Omental fat pad (tissue), 4 donors: ENCODE measurements around the gene SPACA4. TPM values are rescaled to one million over a fixed set of nuclear protein-coding genes. Genes with fewer than 3 reads are reported as not detected.

Source experiments
- ATAC-seq: fragments of 150-250 bp; one replicate; pipeline ENCODE4 v1.9.1; 2016; ENCODE audit warnings: mild to moderate bottlenecking, moderate library complexity; ENCODE audit not compliant: low FRiP score
- DNase-seq: peaks from one replicate; pipeline ENCODE4 v3.0.0-alpha.2; 2019; ENCODE audit warnings: low spot score
- CTCF ChIP-seq, 3 donors: fragments of 450-650 bp; IDR thresholded peaks; one replicate each; pipeline ENCODE4 v1.5.1; 2016 to 2017; ENCODE audit warnings: antibody characterized with exemption in 3 of 3, mild to moderate bottlenecking in 3 of 3, moderate library complexity in 2 of 3
- total RNA-seq, 4 donors: library from RNA; depleted of rRNA; stranded (reverse); fragments of >200 nt; gene quantifications; one replicate each; pipeline ENCODE4 v1.1.0, GENCODE V29; 2016

Gene SPACA4
- total RNA-seq, 4 donors from 2014 or later, result not detected

GRCh38 chr19:48607359-48607755 lies 815 bp downstream of the SPACA4 start:
- no peak for ATAC-seq
- TF ChIP-seq CTCF (IDR thresholded peaks at IDR 0.05), result no peak
- no peak for DNase-seq

GRCh38 chr19:48608798-48609263 lies 2.3 kb downstream of the SPACA4 start:
- no peak for DNase-seq
- ATAC-seq, result no peak
- no peak for TF ChIP-seq CTCF (IDR thresholded peaks at IDR 0.05)

- DNase-seq (no peak), ATAC-seq (no peak)
- no peak for TF ChIP-seq CTCF (IDR thresholded peaks at IDR 0.05)
These were observed 3.1 kb downstream of the SPACA4 start for GRCh38 chr19:48609571-48610108.

- DNase-seq (no peak), ATAC-seq (no peak)
- no peak for TF ChIP-seq CTCF (IDR thresholded peaks at IDR 0.05)
These were observed 5.3 kb downstream of the SPACA4 start for GRCh38 chr19:48611872-48612271.

- no peak for TF ChIP-seq CTCF (IDR thresholded peaks at IDR 0.05)
- ATAC-seq (no peak), DNase-seq (no peak)
These were observed 6.7 kb downstream of the SPACA4 start for GRCh38 chr19:48613024-48613851.

GRCh38 chr19:48613852-48614435 lies 7.4 kb downstream of the SPACA4 start:
- no peak for TF ChIP-seq CTCF (IDR thresholded peaks at IDR 0.05)
- ATAC-seq (no peak), DNase-seq (no peak)
